Thymus (tissue), 14 donors: Measurements from ENCODE around the gene MARS2. TPM values are rescaled to one million over a fixed set of nuclear protein-coding genes. Genes with fewer than 3 reads are reported as not detected.
A peak's percentile ranks its signal among the peaks of the same experiment; 100 is the strongest.

Experiments
- DNase-seq, 9 donors: peaks; one replicate each; pipeline ENCODE4 v3.0.0-alpha.2; 2013; ENCODE audit warnings: low spot score in 9 of 9, low read depth in 6 of 9, missing footprints in 1 of 9
- H3K27ac ChIP-seq, 2 donors: one replicate each; pipeline ENCODE4 v1.5.1; 2013; ENCODE audit warnings: control low read depth in 1 of 2, low read depth in 1 of 2, low read length in 1 of 2, mild to moderate bottlenecking in 1 of 2, moderate library complexity in 1 of 2
- H3K27me3 ChIP-seq, 2 donors: one replicate each; pipeline ENCODE4 v1.5.1; 2013; ENCODE audit warnings: low read length in 1 of 2; ENCODE audit not compliant: control insufficient read depth in 2 of 2, insufficient read depth in 1 of 2
- H3K36me3 ChIP-seq, 2 donors: one replicate each; pipeline ENCODE4 v1.5.1; 2013; ENCODE audit warnings: low read length in 1 of 2, mild to moderate bottlenecking in 1 of 2, moderate library complexity in 1 of 2; ENCODE audit not compliant: control insufficient read depth in 2 of 2, insufficient read depth in 2 of 2
- H3K4me1 ChIP-seq, 2 donors: one replicate each; pipeline ENCODE4 v1.5.1; 2013; ENCODE audit warnings: low read length in 2 of 2; ENCODE audit not compliant: control insufficient read depth in 2 of 2, insufficient read depth in 2 of 2
- H3K4me3 ChIP-seq, 2 donors: one replicate each; pipeline ENCODE4 v1.5.1; 2013; ENCODE audit warnings: low read length in 2 of 2, control low read depth in 1 of 2, mild to moderate bottlenecking in 1 of 2
- H3K9me3 ChIP-seq, 2 donors: one replicate each; pipeline ENCODE4 v1.5.1; 2013; ENCODE audit warnings: low read length in 1 of 2, mild to moderate bottlenecking in 1 of 2; ENCODE audit not compliant: control insufficient read depth in 2 of 2, insufficient read depth in 1 of 2
- WGBS: extraction: QIAGEN DNeasy Blood & Tissue Kit; methylation state at CpG from one replicate; pipeline ENCODE4 v1.1.7; 2013; 5-methylcytosine and 5-hydroxymethylcytosine counted together
- long read RNA-seq, 10 donors: transcript quantifications; one replicate each; lab custom pipeline, GENCODE V29; 2026
- polyA plus RNA-seq: library from polyadenylated mRNA; stranded (reverse); fragments of 200-250 nt; gene quantifications from one replicate; pipeline ENCODE4 v1.2.3, GENCODE V29; 2013
- total RNA-seq: library from RNA; stranded (reverse); fragments of 120-200 nt; gene quantifications from one replicate; pipeline ENCODE4 v1.2.4, GENCODE V29; 2013
- donor health status: healthy.

MARS2 gene
- total RNA-seq (4.9 TPM), polyA plus RNA-seq (3.3 TPM)
- long read RNA-seq, donor 1, partial matches to known transcripts = 0 of 1 reads
- long read RNA-seq, donor 1, other reads (novel, unspliced or antisense) = 0 of 1 reads
- long read RNA-seq, donor 2, transcript MARS2-201 (1 exons, 3,019 nt) = major isoform, 10 of 10 reads
- long read RNA-seq, donor 2, partial matches to known transcripts = 0 of 10 reads
- long read RNA-seq, donor 2, other reads (novel, unspliced or antisense) = 0 of 10 reads
- long read RNA-seq, donor 3, transcript MARS2-201 (1 exons, 3,019 nt) = major isoform, 10 of 10 reads
- long read RNA-seq, donor 3, partial matches to known transcripts = 0 of 10 reads
- long read RNA-seq, donor 3, other reads (novel, unspliced or antisense) = 0 of 10 reads
- long read RNA-seq, donor 4, partial matches to known transcripts = 0 of 3 reads
- long read RNA-seq, donor 4, other reads (novel, unspliced or antisense) = 0 of 3 reads
- long read RNA-seq, donor 5, transcript MARS2-201 (1 exons, 3,019 nt) = major isoform, 10 of 10 reads
- long read RNA-seq, donor 5, partial matches to known transcripts = 0 of 10 reads
- long read RNA-seq, donor 5, other reads (novel, unspliced or antisense) = 0 of 10 reads
- long read RNA-seq, donor 6, partial matches to known transcripts = 0 of 3 reads
- long read RNA-seq, donor 6, other reads (novel, unspliced or antisense) = 0 of 3 reads
- long read RNA-seq, donor 7, transcript MARS2-201 (1 exons, 3,019 nt) = major isoform, 12 of 12 reads
- long read RNA-seq, donor 7, partial matches to known transcripts = 0 of 12 reads
- long read RNA-seq, donor 7, other reads (novel, unspliced or antisense) = 0 of 12 reads
- long read RNA-seq, donor 8, transcript MARS2-201 (1 exons, 3,019 nt) = major isoform, 7 of 7 reads
- long read RNA-seq, donor 8, partial matches to known transcripts = 0 of 7 reads
- long read RNA-seq, donor 8, other reads (novel, unspliced or antisense) = 0 of 7 reads
- long read RNA-seq, donor 9, transcript MARS2-201 (1 exons, 3,019 nt) = major isoform, 8 of 8 reads
- long read RNA-seq, donor 9, partial matches to known transcripts = 0 of 8 reads
- long read RNA-seq, donor 9, other reads (novel, unspliced or antisense) = 0 of 8 reads
- long read RNA-seq, donor 10, transcript MARS2-201 (1 exons, 3,019 nt) = major isoform, 5 of 5 reads
- long read RNA-seq, donor 10, partial matches to known transcripts = 0 of 5 reads
- long read RNA-seq, donor 10, other reads (novel, unspliced or antisense) = 0 of 5 reads

DNA sequence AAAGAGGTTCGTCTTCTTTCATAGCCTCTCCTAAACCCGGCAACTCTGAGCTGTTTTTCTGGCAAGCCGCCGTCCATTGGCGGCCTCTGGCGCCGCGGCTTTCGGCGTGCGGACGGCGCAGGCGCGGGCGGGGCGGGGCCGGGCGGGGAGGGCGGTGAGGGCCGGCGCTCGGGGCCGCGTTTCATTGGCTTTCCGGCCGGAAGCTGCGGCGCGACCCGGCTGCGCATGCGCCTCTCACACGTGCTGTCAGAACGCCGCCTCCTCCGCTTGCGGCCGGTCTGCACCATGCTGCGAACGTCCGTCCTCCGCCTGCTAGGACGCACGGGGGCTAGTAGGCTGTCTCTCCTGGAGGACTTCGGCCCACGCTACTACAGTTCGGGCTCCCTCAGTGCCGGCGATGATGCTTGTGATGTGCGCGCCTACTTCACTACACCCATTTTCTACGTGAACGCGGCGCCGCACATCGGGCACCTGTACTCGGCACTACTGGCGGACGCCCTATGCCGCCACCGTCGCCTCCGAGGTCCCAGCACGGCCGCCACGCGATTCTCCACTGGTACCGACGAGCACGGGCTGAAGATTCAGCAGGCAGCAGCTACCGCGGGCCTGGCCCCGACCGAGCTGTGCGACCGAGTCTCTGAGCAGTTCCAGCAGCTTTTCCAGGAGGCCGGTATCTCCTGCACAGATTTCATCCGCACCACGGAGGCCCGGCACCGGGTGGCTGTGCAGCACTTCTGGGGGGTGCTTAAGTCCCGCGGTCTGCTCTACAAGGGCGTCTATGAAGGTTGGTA, at the start of gene MARS2:
TSS of gene MARS2 (plus strand) at position 249 of the 791 bp plus-strand sequence. CDS start at position 286, 37 bp downstream.
- H3K36me3 ChIP-seq = peaks cover 0 to 6% of the 10 kb centered on the region in 2 donors
- no peaks in the 10 kb centered on the region for H3K27me3 ChIP-seq
- H3K4me3 ChIP-seq = peak within 1 kb of the TSS; percentile 84
- WGBS = under 1% methylated on average over 86 of the region's 86 CpGs
- H3K27ac ChIP-seq = peak within 1 kb of the TSS; percentile 92 to 96
- DNase-seq = peak in 8 of 9 donors; percentile 77 to 95 (median 87)
- H3K9me3 ChIP-seq = peaks cover 0 to 1% of the 10 kb centered on the region in 2 donors
- H3K4me1 ChIP-seq = peaks cover 9 to 27% of the 10 kb centered on the region in 2 donors

GRCh38 chr2:197657562-197657961, 47.6 kb upstream of the MARS2 start:
- H3K4me1 ChIP-seq = no peaks in the 10 kb centered on the region
- H3K27me3 ChIP-seq = no peaks in the 10 kb centered on the region
- H3K9me3 ChIP-seq = no peaks in the 10 kb centered on the region
- H3K27ac ChIP-seq = no peak overlapping the region
- no peak overlapping the region for H3K4me3 ChIP-seq
- no peaks in the 10 kb centered on the region for H3K36me3 ChIP-seq
- no peak for DNase-seq

GRCh38 chr2:197661626-197662025, 43.5 kb upstream of the MARS2 start:
- no peaks in the 10 kb centered on the region for H3K27me3 ChIP-seq
- peak in 1 of 9 donors; percentile 8 for DNase-seq
- peaks cover 0 to 4% of the 10 kb centered on the region in 2 donors for H3K9me3 ChIP-seq
- H3K4me3 ChIP-seq = no peak overlapping the region
- 65% methylated on average over 3 of the region's 3 CpGs for WGBS
- no peaks in the 10 kb centered on the region for H3K4me1 ChIP-seq
- no peak overlapping the region for H3K27ac ChIP-seq
- no peaks in the 10 kb centered on the region for H3K36me3 ChIP-seq

DNA sequence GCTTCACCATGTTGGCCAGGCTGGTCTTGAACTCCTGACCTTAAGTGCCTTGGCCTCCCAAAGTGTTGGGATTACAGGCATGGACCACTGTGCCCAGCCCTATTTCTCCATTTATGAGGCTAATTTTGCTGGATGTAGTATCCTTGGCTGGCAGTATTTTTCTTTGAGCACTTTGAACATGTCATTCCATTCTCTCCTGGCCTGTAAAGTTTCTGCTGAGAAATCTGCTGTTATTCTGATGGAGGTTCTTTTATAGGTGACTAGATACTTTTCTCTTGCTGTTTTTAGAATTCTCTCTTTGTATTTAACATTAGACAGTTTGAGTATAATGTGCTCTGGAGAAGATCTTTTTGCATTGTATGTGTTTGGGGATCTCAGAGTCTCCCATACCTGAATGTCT, 38.9 kb upstream of the MARS2 start:
- no peaks in the 10 kb centered on the region for H3K27me3 ChIP-seq
- H3K27ac ChIP-seq = no peak overlapping the region
- no peak for DNase-seq
- H3K4me3 ChIP-seq = no peak overlapping the region
- H3K9me3 ChIP-seq = peaks cover 0 to 10% of the 10 kb centered on the region in 2 donors
- no peaks in the 10 kb centered on the region for H3K36me3 ChIP-seq
- no peaks in the 10 kb centered on the region for H3K4me1 ChIP-seq

GRCh38 chr2:197668296-197668695, 36.9 kb upstream of the MARS2 start:
- H3K27me3 ChIP-seq = no peaks in the 10 kb centered on the region
- no peak overlapping the region for H3K27ac ChIP-seq
- H3K36me3 ChIP-seq = no peaks in the 10 kb centered on the region
- 98% methylated on average over 3 of the region's 3 CpGs for WGBS
- no peaks in the 10 kb centered on the region for H3K4me1 ChIP-seq
- no peak overlapping the region for H3K4me3 ChIP-seq
- peaks cover 0 to 10% of the 10 kb centered on the region in 2 donors for H3K9me3 ChIP-seq
- no peak for DNase-seq

- H3K36me3 ChIP-seq = no peaks in the 10 kb centered on the region
- peaks cover 0 to 10% of the 10 kb centered on the region in 2 donors for H3K9me3 ChIP-seq
- H3K27ac ChIP-seq = no peak overlapping the region
- H3K4me3 ChIP-seq = no peak overlapping the region
- H3K4me1 ChIP-seq = no peaks in the 10 kb centered on the region
- DNase-seq = no peak
- H3K27me3 ChIP-seq = no peaks in the 10 kb centered on the region
Observed at GRCh38 chr2:197669077-197669476, 36.1 kb upstream of the MARS2 start.

DNA sequence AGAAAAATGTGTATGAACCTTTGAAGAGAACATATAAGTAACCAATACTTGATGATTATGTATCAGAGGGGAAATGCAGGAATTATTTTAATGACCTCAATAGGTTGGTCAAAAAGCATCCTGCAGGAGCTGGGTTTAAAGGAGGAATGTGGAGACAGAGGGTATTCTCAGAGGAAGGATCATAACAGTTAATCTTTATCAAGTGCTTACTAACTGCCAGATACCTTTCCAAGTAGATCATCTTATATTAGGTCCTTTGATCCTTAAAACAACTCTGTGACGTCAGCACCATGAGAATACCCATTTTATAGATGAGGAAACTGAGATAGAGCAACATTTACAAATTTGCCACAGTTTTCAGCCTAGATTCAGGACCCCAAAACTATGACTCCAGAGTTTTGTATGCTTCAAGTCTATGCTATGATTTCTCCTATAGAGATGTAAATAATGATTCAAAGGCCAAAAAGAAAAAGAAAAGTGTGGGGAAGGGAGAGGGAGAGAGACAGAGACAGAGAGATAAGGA, 32.7 kb upstream of the MARS2 start:
- WGBS = 93% methylated on average over 1 of the region's 1 CpG
- Histone ChIP-seq H3K27me3 (no peaks in the 10 kb centered on the region), H3K36me3 (no peaks in the 10 kb centered on the region), H3K9me3 (peaks cover 0 to 6% of the 10 kb centered on the region in 2 donors), H3K4me1 (no peaks in the 10 kb centered on the region), H3K27ac (no peak overlapping the region), H3K4me3 (no peak overlapping the region)
- no peak for DNase-seq

- Histone ChIP-seq H3K27me3 (no peaks in the 10 kb centered on the region), H3K4me3 (no peak overlapping the region), H3K27ac (no peak overlapping the region), H3K9me3 (peaks cover 0 to under 1% of the 10 kb centered on the region in 2 donors), H3K4me1 (no peaks in the 10 kb centered on the region), H3K36me3 (no peaks in the 10 kb centered on the region)
- no peak for DNase-seq
- 94% methylated on average over 5 of the region's 5 CpGs for WGBS
Observed at GRCh38 chr2:197673106-197673505, 32.1 kb upstream of the MARS2 start.
